Epithelial cell of proximal tubule (primary cell): ENCODE data around the gene BMAL2. TPM values are rescaled to one million over a fixed set of nuclear protein-coding genes. Genes with fewer than 3 reads are reported as not detected.

Experiments used
- DNase-seq: peaks from one replicate; pipeline ENCODE4 v3.0.0-alpha.2; 2011; ENCODE audit warnings: low read depth
- H3K4me3 ChIP-seq: 2 replicates; pipeline ENCODE4 v1.5.1; 2011; ENCODE audit warnings: low read depth, mild to moderate bottlenecking, low read length
- total RNA-seq: library from RNA; depleted of rRNA; stranded (reverse); fragments of >200 nt; gene quantifications from 2 replicates; pipeline ENCODE4 v1.2.3, GENCODE V29; 2015
- TF ChIP-seq, protein P1 (sequence below): conservative IDR thresholded peaks from 2 replicates; pipeline ENCODE4 v1.5.1; 2012; ENCODE audit warnings: low read depth, mild to moderate bottlenecking, low read length

Gene BMAL2
- total RNA-seq, 1 donor from 2014 or later = 27.4 TPM

DNA sequence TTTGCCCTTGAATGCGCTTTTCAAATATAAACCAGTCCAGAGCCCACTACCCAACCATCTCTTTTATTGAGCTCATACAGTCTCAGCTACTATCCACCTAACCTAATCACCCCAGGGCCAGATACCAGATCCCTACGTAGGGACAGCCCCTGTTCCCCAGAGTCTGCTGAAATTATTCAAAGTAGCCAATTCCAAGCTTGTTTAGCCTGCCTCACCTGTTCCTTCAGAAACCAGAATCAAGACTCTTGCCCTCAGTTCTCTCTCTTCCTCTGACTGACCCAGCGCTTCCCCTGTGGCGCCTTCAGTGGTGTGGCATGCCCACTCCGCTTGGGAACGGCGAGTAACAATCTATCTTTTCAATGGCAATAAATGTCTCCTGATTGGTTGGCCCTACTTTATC lies 18.8 kb downstream of the BMAL2 start:
- no peak for DNase-seq
- no peak overlapping the region for H3K4me3 ChIP-seq
- TF ChIP-seq, protein P1, sequence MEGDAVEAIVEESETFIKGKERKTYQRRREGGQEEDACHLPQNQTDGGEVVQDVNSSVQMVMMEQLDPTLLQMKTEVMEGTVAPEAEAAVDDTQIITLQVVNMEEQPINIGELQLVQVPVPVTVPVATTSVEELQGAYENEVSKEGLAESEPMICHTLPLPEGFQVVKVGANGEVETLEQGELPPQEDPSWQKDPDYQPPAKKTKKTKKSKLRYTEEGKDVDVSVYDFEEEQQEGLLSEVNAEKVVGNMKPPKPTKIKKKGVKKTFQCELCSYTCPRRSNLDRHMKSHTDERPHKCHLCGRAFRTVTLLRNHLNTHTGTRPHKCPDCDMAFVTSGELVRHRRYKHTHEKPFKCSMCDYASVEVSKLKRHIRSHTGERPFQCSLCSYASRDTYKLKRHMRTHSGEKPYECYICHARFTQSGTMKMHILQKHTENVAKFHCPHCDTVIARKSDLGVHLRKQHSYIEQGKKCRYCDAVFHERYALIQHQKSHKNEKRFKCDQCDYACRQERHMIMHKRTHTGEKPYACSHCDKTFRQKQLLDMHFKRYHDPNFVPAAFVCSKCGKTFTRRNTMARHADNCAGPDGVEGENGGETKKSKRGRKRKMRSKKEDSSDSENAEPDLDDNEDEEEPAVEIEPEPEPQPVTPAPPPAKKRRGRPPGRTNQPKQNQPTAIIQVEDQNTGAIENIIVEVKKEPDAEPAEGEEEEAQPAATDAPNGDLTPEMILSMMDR = no peak

DNA sequence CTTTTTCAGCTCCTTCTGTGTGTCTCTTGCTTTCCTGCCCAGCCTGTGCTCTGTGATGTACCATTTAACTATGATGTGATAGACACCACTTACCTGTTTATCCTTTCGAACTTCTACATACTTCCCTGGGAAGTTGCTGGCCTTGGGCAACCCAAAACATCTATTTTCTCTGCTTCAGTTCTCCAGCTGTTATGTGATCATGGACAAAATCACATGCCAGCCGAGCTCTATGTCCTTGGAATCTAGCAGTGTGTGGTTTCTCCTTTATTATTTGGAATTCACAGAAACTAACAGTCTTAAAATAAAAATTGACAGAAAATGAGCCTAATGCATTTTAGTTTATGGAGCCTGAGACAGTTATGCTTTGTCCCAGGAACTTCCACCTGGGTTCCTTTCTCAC lies 22.9 kb downstream of the BMAL2 start:
- TF ChIP-seq, protein P1 = no peak
- no peak overlapping the region for H3K4me3 ChIP-seq
- DNase-seq = no peak

DNA sequence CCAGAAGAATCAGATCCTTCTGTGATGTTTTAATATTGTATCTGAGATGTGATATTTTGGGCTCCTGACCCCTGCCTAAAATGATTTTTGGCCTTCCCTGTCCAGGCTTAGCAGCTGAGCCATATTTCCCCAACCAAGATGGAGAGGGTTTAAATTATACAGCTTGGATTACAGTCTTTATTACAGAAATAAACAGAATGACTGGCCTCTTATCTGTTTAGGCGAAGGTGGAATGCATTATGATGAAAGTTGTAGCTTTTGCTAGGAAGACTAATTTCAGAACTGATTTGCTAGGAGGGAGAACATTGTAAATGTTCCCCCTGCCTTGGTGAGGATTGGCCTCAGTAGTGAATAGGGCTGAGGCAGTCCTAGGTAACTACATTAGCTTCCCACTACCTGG lies 23.3 kb downstream of the BMAL2 start:
- H3K4me3 ChIP-seq = no peak overlapping the region
- DNase-seq = no peak
- TF ChIP-seq, protein P1 = no peak

DNA sequence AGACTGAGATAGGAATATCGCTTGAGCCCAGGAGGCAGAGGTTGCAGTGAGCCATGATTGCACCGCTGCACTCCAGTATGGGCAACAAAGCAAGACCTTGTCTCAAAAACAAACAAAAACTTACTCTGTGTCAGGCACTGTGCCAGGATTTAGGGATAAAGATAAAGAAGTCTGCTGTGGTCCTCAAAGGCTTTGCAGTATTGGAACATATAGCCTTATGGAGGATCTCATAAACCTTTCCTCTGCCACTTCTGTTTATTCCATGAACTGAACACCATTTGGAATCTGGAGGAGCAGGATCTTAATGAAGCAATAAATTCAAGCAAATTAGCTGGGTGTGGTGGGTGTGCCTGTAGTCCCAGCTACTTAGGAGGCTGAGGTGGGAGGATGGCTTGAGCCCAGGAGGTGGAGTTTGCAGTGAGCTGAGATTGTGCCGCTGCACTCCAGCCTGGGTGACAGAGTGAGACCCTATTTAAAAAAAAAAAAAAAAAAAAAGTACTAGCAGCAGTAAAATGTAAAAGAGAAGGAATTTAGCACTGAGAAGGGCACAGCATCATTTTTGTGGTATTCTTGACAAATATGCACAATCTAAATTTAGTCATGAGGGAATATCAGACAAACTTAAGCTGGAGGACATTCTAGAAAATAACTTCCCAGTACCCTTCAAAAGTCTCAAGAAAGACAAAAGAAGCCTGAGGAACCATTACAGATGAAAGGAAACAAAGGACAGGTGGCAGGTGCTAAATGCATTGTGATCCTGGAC lies 27.1 kb downstream of the BMAL2 start:
- no peak overlapping the region for H3K4me3 ChIP-seq
- DNase-seq = no peak
- TF ChIP-seq, protein P1 = no peak

DNA sequence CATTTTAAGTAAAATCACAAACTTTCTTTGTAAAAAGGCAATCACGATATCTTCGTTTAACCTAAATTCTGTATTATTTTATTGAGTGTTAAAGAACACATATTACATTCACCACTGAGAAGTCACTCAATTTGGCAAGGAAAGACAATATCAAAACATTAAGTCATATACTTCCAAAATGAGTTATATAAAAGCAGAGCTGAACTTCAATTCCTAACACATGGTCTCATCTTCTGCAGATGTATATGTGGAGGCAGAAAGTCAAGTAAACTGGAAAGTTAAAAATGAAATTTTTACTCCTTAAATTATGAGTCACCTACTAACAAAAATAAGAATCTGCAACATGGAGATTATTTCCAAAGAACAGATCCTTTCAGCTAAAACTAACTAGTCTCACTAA lies 28.7 kb downstream of the BMAL2 start:
- DNase-seq = no peak
- TF ChIP-seq, protein P1 = no peak
- no peak overlapping the region for H3K4me3 ChIP-seq

DNA sequence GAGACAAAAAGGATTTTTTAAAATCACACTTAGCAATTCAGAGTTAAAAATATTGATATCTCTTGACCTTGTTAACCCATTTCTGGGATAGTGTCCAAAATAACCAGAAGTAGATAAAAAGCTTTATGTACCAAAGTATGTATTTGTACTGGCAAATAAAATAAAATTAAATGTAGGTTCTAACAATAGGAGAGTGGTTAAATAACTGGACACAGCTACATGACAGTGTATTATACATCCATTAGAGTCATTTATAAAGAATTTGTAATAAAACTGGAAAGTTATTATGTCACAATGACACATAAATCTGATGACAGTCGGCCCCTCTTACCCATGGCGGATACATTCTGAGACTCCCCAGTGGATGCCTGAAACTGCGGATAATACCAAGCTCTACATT lies 34.0 kb downstream of the BMAL2 start:
- DNase-seq = no peak
- TF ChIP-seq, protein P1 = no peak

DNA sequence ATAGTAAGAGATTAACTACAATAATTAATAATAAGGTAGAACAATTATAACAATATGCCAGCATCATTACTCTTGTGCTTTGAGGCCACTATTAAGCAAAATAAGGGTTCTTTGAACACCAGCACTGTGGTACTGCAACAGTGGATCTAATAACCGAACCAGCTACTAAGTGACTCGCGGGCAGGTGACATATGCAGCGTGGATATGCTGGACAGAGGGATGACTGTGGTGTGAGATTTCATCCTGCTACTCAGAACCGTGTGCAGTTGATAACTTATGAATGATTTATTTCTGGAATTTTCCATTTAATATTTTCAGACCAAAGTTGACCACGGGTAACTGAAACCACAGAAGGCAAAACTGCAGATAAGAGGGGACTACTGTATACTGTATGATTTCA lies 34.4 kb downstream of the BMAL2 start:
- TF ChIP-seq, protein P1 = no peak
- no peak overlapping the region for H3K4me3 ChIP-seq
- DNase-seq = no peak

More for the DNA sequence above, 34.0 kb downstream of the BMAL2 start:
- H3K4me3 ChIP-seq = no peak overlapping the region
